ENCODE results near the gene ASH1L. TPM values are rescaled to one million over a fixed set of nuclear protein-coding genes. Genes with fewer than 3 reads are reported as not detected.

The ASH1L gene
- polyA plus RNA-seq, 1 donor, result 30.1 TPM

GRCh38 chr1:155308493-155309422 is 253.8 kb downstream of the ASH1L start, which contains the start of gene FDPS:
FDPS (plus strand) TSS chr1:155308866; CDS start chr1:155309790, 924 bp downstream.
- no peaks in the 10 kb centered on the region for H3K27me3 ChIP-seq (ENCODE audit: control insufficient read depth, insufficient read depth, low read length)
- WGBS (ENCODE audit: insufficient coverage, low lambda C conversion rate), result no CpG with 5 or more reads among the region's 51 CpGs
- H3K9me3 ChIP-seq (ENCODE audit: control insufficient read depth, low read depth, low read length), result no peaks in the 10 kb centered on the region
- peak; percentile 99 to 100 for DNase-seq
- H3K36me3 ChIP-seq (ENCODE audit: control insufficient read depth, insufficient read depth, low read length), result peaks cover 10% of the 10 kb centered on the region
- H3K4me3 ChIP-seq (ENCODE audit: low read length), result peak within 1 kb of the TSS; percentile 64
- H3K4me1 ChIP-seq (ENCODE audit: control insufficient read depth, insufficient read depth, low read length), result peaks cover 11% of the 10 kb centered on the region
- H3K27ac ChIP-seq (ENCODE audit: low read length), result peak within 1 kb of the TSS; percentile 84

- DNase-seq, result peak in 1 of 2 donors; percentile 30
- Histone ChIP-seq H3K9me3 (ENCODE audit: control insufficient read depth, low read depth, low read length) (no peaks in the 10 kb centered on the region), H3K27me3 (ENCODE audit: control insufficient read depth, insufficient read depth, low read length) (no peaks in the 10 kb centered on the region), H3K36me3 (ENCODE audit: control insufficient read depth, insufficient read depth, low read length) (peaks cover 7% of the 10 kb centered on the region), H3K4me1 (ENCODE audit: control insufficient read depth, insufficient read depth, low read length) (peaks cover 11% of the 10 kb centered on the region), H3K27ac (ENCODE audit: low read length) (peak overlapping the region; percentile 84), H3K4me3 (ENCODE audit: low read length) (no peak overlapping the region)
- WGBS (ENCODE audit: insufficient coverage, low lambda C conversion rate), result no CpG with 5 or more reads among the region's 6 CpGs
These were observed 255.3 kb downstream of the ASH1L start for GRCh38 chr1:155307247-155307740.

DNA sequence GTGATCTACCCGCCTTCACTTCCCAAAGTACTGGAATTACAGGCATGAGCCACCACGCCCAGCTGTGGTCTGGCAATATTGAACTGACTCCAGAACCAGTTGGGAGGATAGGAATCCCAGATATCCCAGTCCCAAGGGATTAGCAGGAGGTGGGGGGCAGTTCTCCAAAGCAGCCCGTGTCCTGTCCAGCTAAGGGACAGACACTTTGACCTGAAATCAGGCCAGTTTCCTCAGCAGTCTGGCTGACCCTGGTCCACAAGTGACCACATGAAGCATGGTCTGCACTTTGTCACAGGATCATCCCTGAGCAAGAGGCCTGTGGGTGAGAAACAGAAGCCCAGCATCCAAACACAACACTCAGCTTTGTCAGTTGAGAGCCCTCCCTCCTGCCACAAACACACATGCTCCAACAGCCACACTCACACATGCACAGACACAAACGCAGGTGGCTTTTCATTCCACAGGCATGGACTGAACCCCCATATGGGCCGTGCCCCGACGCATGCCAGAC is 256.7 kb downstream of the ASH1L start:
- DNase-seq, result no peak
- Histone ChIP-seq H3K36me3 (ENCODE audit: control insufficient read depth, insufficient read depth, low read length) (peaks cover 3% of the 10 kb centered on the region), H3K27ac (ENCODE audit: low read length) (no peak overlapping the region), H3K27me3 (ENCODE audit: control insufficient read depth, insufficient read depth, low read length) (no peaks in the 10 kb centered on the region), H3K4me3 (ENCODE audit: low read length) (no peak overlapping the region), H3K9me3 (ENCODE audit: control insufficient read depth, low read depth, low read length) (no peaks in the 10 kb centered on the region), H3K4me1 (ENCODE audit: control insufficient read depth, insufficient read depth, low read length) (peaks cover 21% of the 10 kb centered on the region)
- WGBS (ENCODE audit: insufficient coverage, low lambda C conversion rate), result no CpG with 5 or more reads among the region's 7 CpGs

DNA sequence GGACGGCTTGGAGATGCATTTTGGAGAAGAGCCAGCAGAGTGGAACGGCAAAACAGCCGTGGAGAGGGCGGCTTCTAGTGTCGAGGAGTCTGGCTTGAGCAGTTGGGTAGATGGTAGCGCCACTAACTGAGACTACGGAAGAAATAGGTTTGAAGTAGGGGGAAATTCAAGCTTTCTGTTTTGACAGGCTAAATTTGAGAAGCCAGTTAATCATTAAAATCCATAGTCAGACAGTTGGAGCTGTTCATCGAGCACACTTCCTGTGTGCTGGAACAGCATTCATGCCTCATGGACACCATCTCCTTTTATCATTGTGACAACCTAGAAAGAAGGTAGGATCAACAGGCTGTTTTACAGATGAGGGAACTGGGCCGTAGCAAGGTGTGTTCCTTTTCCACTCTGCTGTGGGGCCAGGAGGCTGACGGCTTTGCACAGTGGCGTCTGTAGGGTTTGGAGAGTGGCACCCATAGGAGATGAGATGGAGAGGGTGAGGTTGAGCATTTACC is 258.0 kb downstream of the ASH1L start:
- DNase-seq, result peak in 1 of 2 donors; percentile 38
- no peak overlapping the region for H3K4me3 ChIP-seq (ENCODE audit: low read length)

GRCh38 chr1:155301342-155301841 is 261.2 kb downstream of the ASH1L start, which contains the start of gene PKLR:
PKLR (minus strand) TSS chr1:155301438; CDS start chr1:155301395, 43 bp downstream.
- Histone ChIP-seq H3K27ac (ENCODE audit: low read length) (peak within 1 kb of the TSS; percentile 83), H3K27me3 (ENCODE audit: control insufficient read depth, insufficient read depth, low read length) (peaks cover 9% of the 10 kb centered on the region), H3K36me3 (ENCODE audit: control insufficient read depth, insufficient read depth, low read length) (no peaks in the 10 kb centered on the region), H3K4me3 (ENCODE audit: low read length) (peak within 1 kb of the TSS; percentile 16), H3K4me1 (ENCODE audit: control insufficient read depth, insufficient read depth, low read length) (peaks cover 34% of the 10 kb centered on the region), H3K9me3 (ENCODE audit: control insufficient read depth, low read depth, low read length) (no peaks in the 10 kb centered on the region)
- WGBS (ENCODE audit: insufficient coverage, low lambda C conversion rate), result 67% methylated on average over 1 of the region's 5 CpGs
- no peak for DNase-seq

More for the DNA sequence above, 258.0 kb downstream of the ASH1L start:
- H3K4me1 ChIP-seq (ENCODE audit: control insufficient read depth, insufficient read depth, low read length), result peaks cover 30% of the 10 kb centered on the region
- H3K36me3 ChIP-seq (ENCODE audit: control insufficient read depth, insufficient read depth, low read length), result no peaks in the 10 kb centered on the region
- H3K9me3 ChIP-seq (ENCODE audit: control insufficient read depth, low read depth, low read length), result no peaks in the 10 kb centered on the region
- H3K27ac ChIP-seq (ENCODE audit: low read length), result no peak overlapping the region
- H3K27me3 ChIP-seq (ENCODE audit: control insufficient read depth, insufficient read depth, low read length), result no peaks in the 10 kb centered on the region
- WGBS (ENCODE audit: insufficient coverage, low lambda C conversion rate), result 86% methylated on average over 4 of the region's 11 CpGs

- peaks cover 15% of the 10 kb centered on the region for H3K27me3 ChIP-seq (ENCODE audit: control insufficient read depth, insufficient read depth, low read length)
- peak; percentile 86 to 94 for DNase-seq
- H3K4me1 ChIP-seq (ENCODE audit: control insufficient read depth, insufficient read depth, low read length), result peaks cover 34% of the 10 kb centered on the region
- WGBS (ENCODE audit: insufficient coverage, low lambda C conversion rate), result no CpG with 5 or more reads among the region's 9 CpGs
- peaks cover 2% of the 10 kb centered on the region for H3K36me3 ChIP-seq (ENCODE audit: control insufficient read depth, insufficient read depth, low read length)
- H3K9me3 ChIP-seq (ENCODE audit: control insufficient read depth, low read depth, low read length), result no peaks in the 10 kb centered on the region
- H3K27ac ChIP-seq (ENCODE audit: low read length), result peak overlapping the region; percentile 83
- peak overlapping the region; percentile 16 for H3K4me3 ChIP-seq (ENCODE audit: low read length)
These were observed 261.9 kb downstream of the ASH1L start for GRCh38 chr1:155300553-155301329.

GRCh38 chr1:155300024-155300423 is 262.6 kb downstream of the ASH1L start:
- Histone ChIP-seq H3K4me1 (ENCODE audit: control insufficient read depth, insufficient read depth, low read length) (peaks cover 34% of the 10 kb centered on the region), H3K36me3 (ENCODE audit: control insufficient read depth, insufficient read depth, low read length) (peaks cover 3% of the 10 kb centered on the region), H3K4me3 (ENCODE audit: low read length) (peak overlapping the region; percentile 16), H3K9me3 (ENCODE audit: control insufficient read depth, low read depth, low read length) (peaks cover 4% of the 10 kb centered on the region), H3K27ac (ENCODE audit: low read length) (peak overlapping the region; percentile 83), H3K27me3 (ENCODE audit: control insufficient read depth, insufficient read depth, low read length) (peaks cover 22% of the 10 kb centered on the region)
- WGBS (ENCODE audit: insufficient coverage, low lambda C conversion rate), result no CpG with 5 or more reads among the region's 8 CpGs
- DNase-seq, result no peak

- peaks cover 6% of the 10 kb centered on the region for H3K36me3 ChIP-seq (ENCODE audit: control insufficient read depth, insufficient read depth, low read length)
- peaks cover 27% of the 10 kb centered on the region for H3K4me1 ChIP-seq (ENCODE audit: control insufficient read depth, insufficient read depth, low read length)
- DNase-seq, result no peak
- H3K27ac ChIP-seq (ENCODE audit: low read length), result no peak overlapping the region
- peaks cover 4% of the 10 kb centered on the region for H3K9me3 ChIP-seq (ENCODE audit: control insufficient read depth, low read depth, low read length)
- no peak overlapping the region for H3K4me3 ChIP-seq (ENCODE audit: low read length)
- H3K27me3 ChIP-seq (ENCODE audit: control insufficient read depth, insufficient read depth, low read length), result peaks cover 36% of the 10 kb centered on the region
- WGBS (ENCODE audit: insufficient coverage, low lambda C conversion rate), result 73% methylated on average over 4 of the region's 7 CpGs
These were observed 265.2 kb downstream of the ASH1L start for GRCh38 chr1:155297384-155297783.

- Histone ChIP-seq H3K9me3 (ENCODE audit: control insufficient read depth, low read depth, low read length) (peaks cover 4% of the 10 kb centered on the region), H3K27ac (ENCODE audit: low read length) (no peak overlapping the region), H3K27me3 (ENCODE audit: control insufficient read depth, insufficient read depth, low read length) (peaks cover 36% of the 10 kb centered on the region), H3K36me3 (ENCODE audit: control insufficient read depth, insufficient read depth, low read length) (peaks cover 6% of the 10 kb centered on the region), H3K4me1 (ENCODE audit: control insufficient read depth, insufficient read depth, low read length) (peaks cover 23% of the 10 kb centered on the region), H3K4me3 (ENCODE audit: low read length) (no peak overlapping the region)
- WGBS (ENCODE audit: insufficient coverage, low lambda C conversion rate), result 100% methylated on average over 2 of the region's 3 CpGs
- no peak for DNase-seq
These were observed 265.9 kb downstream of the ASH1L start for GRCh38 chr1:155296661-155297060.

Data from large intestine (tissue), 3 donors.